Stimulated activated CD4-positive, alpha-beta T cell treated with anti-CD3 and anti-CD28 coated beads, Interleukin-15, amount 100 ng/mL, for 1 hour (primary cell): Measurements from ENCODE around the gene OOSP1.
"Not testable (repeated sequence)": the region's sequence is repeated elsewhere in the genome, so short reads cannot be mapped to it uniquely, and the experiment has no call there.

Experiments
- DNase-seq, 2 donors: peaks; one replicate each; pipeline ENCODE4 v3.0.0-alpha.2; 2020; ENCODE audit warnings: low read depth in 1 of 2, low spot score in 1 of 2

Gene OOSP1

GRCh38 chr11:59938132-59938531, at the start of gene OOSP1:
Gene OOSP1 (plus strand): TSS chr11:59938432. CDS start chr11:59938455, 23 bp downstream.
- no peak for DNase-seq

GRCh38 chr11:59891781-59892181, 46.5 kb upstream of the OOSP1 start:
- no peak for DNase-seq

GRCh38 chr11:59894616-59895015, 43.6 kb upstream of the OOSP1 start:
- DNase-seq = no peak

- no peak for DNase-seq
Observed at GRCh38 chr11:59898046-59898445, 40.2 kb upstream of the OOSP1 start.

GRCh38 chr11:59898650-59899049, 39.6 kb upstream of the OOSP1 start:
- no peak for DNase-seq

- DNase-seq = no peak
Observed at GRCh38 chr11:59899532-59899931, 38.7 kb upstream of the OOSP1 start.

GRCh38 chr11:59900366-59901126, 37.7 kb upstream of the OOSP1 start:
- DNase-seq = no peak

- no peak for DNase-seq
Observed at GRCh38 chr11:59901306-59901705, 36.9 kb upstream of the OOSP1 start.

- DNase-seq = not testable (repeated sequence)
Observed at GRCh38 chr11:59903569-59903968, 34.7 kb upstream of the OOSP1 start.

- DNase-seq = no peak
Observed at GRCh38 chr11:59918480-59918879, 19.8 kb upstream of the OOSP1 start.

GRCh38 chr11:59918987-59919589, 19.1 kb upstream of the OOSP1 start:
- DNase-seq = no peak

GRCh38 chr11:59923813-59924212, 14.4 kb upstream of the OOSP1 start:
- no peak for DNase-seq

- DNase-seq = no peak
Observed at GRCh38 chr11:59931688-59932087, 6.5 kb upstream of the OOSP1 start.

GRCh38 chr11:59938718-59939117, 486 bp downstream of the OOSP1 start:
- no peak for DNase-seq

- DNase-seq = no peak
Observed at GRCh38 chr11:59939482-59939881, 1.2 kb downstream of the OOSP1 start.

GRCh38 chr11:59941091-59941490, 2.9 kb downstream of the OOSP1 start:
- no peak for DNase-seq

- DNase-seq = no peak
Observed at GRCh38 chr11:59943997-59944714, 5.9 kb downstream of the OOSP1 start.

- DNase-seq = no peak
Observed at GRCh38 chr11:59944720-59945119, 6.5 kb downstream of the OOSP1 start.

- no peak for DNase-seq
Observed at GRCh38 chr11:59953463-59954218, 15.4 kb downstream of the OOSP1 start.

- DNase-seq = no peak
Observed at GRCh38 chr11:59954219-59954847, 16.1 kb downstream of the OOSP1 start.

GRCh38 chr11:59957094-59957493, 18.9 kb downstream of the OOSP1 start:
- DNase-seq = no peak
